Measurements from ENCODE around the gene PRPH.
"Not testable (repeated sequence)": the region's sequence is repeated elsewhere in the genome, so short reads cannot be mapped to it uniquely, and the experiment has no call there.

PRPH gene

DNA sequence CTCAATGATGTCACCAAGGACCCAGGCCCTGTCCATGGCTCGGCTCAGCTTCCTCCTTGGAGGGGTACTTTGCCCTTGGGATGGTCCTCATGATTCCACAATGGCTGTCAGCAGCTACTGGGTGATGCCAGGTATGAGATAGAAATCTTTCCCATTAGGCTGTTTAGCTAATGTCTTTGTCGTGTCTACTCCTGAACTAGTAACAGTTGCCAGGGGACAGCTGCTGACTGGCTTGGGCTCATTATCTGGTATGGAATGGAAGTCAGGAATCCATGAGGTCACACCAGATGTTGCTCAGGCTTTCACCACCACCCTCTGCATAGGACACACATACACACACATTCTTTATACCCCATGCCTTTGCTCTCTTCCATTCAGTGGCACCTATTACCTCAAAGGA lies 9.2 kb downstream of the PRPH start:
- no peak for DNase-seq

DNA sequence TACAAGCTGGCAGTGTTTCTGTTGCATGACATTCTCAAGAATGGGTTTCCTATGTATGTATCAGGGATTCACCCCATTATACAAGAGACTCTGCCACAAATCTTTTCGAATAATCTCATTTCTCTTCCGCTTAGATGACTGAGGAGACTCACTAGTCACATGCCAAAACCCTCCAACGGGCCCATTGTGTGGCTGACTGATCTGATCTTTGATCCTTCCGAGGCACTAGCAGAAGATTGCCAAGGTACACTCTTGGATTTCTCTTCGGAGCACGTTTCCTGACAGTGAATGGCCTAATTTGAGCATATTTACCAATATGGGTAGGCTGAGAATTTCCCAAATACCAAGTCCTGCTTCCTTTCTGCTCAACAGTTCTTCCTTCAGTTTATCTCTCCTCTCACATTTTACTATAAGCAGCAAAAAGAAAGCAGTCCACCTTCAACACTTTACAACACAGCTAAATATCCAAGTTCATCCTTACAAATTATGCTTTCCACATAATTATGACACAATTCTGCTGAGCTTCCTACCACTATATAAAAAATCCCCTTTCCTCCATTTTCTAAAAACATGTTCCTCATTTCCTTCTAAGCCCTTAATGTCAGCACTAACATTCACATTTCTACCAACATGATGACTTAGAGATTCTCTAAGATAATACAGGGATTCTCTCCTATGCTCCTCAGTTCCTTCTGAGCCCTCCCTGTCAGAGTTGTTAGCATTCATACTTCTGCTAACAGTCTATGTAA lies 11.0 kb downstream of the PRPH start:
- no peak for DNase-seq

DNA sequence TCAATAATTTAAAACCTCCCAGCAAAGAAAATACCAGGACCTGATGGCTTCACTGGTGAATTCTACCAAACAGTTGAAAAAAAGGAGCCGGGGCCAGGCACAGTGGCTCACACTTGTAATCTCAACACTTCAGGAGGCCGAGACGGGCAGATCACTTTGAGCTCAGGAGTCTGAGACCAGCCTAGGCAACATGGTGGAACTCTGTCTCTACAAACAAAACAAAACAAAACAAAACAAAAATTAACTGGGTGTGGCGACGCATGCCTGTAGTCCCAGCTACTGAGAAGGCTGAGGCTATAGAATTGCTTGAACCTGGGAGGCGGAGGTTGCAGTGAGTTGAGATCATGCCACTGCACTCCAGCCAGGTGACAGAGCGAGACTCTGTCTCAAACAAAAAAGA lies 14.4 kb downstream of the PRPH start:
- no peak for DNase-seq

DNA sequence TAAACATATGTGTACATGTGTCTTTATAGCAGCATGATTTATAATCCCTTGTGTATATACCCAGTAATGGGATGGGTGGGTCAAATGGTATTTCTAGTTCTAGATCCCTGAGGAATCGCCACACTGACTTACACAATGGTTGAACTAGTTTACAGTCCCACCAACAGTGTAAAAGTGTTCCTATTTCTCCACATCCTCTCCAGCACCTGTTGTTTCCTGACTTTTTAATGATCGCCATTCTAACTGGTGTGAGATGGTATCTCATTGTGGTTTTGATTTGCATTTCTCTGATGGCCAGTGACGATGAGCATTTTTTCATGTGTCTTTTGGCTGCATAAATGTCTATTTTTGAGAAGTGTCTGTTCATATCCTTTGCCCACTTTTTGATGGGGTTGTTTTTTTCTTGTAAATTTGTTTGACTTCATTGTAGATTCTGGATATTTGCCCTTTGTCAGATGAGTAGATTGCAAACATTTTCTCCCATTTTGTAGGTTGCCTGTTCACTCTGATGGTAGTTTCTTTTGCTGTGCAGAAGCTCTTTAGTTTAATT lies 15.6 kb downstream of the PRPH start:
- DNase-seq: not testable (repeated sequence)

DNA sequence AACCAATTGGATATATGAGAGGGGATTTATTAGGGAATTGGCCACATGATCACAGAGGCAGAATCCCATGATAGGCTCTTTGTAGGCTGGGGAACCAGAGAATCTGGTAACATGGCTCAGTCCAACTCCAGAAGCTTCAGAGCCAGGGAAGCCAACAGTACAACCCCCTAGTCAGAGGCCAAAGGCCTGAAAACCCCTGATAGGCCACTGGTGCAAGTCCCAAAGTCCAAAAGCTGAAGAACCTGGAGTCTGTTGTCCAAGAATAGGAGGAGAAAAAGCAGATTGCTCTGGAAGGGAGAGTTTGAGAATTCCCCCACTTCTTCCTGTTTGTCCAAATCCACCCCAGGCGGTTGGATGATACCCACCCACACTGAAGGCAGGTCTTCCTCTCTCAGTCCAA lies 19.9 kb downstream of the PRPH start:
- DNase-seq: no peak

DNA sequence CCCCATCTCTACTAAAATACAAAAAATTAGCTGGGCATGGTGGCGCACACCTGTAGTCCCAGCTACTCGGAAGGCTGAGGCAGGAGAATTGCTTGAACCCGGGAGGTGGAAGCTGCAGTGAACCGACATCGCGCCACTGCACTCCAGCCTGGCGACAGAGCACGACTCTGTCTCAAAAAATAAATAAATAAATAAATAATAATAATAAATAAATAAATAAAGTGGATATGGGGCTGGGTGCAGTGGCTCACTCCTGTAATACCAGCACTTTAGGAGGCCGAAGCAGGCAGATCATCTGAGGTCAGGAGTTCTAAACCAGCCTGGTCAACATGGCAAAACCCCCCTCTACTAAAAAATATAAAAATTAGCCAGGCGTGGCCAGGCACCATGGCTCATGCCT lies 22.2 kb downstream of the PRPH start:
- DNase-seq: not testable (repeated sequence)

DNA sequence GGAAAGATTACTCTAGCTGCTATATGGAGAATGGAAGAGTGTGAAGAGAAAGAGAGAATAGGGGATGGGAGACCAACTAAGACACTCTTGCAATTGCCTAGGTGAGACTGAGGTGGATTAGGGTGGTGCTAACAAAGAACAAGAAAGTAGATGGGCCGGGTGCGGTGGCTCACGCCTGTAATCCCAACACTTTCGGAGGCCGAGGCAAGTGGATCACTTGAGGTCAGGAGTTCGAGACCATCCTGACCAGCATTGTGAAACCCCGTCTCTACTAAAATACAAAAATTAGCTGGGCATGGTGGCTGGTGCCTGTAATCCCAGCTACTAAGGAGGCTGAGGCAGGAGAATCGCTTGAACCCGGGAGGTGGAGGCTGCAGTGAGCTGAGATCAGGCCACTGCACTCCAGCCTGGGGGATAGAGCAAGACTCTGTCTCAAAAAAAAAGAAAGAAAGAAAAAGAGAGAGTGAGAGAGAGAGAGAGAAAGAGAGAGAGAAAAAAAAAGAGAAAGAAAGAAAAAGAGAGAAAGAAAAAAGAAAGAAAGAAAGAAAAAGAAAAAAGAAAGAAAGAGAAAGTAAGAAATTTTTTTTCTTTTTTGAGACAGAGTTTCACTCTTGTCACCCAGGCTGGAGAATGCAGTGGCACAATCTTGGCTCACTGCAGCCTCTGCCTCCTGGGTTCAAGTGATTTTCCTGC lies 25.6 kb downstream of the PRPH start:
- DNase-seq: not testable (repeated sequence)

DNA sequence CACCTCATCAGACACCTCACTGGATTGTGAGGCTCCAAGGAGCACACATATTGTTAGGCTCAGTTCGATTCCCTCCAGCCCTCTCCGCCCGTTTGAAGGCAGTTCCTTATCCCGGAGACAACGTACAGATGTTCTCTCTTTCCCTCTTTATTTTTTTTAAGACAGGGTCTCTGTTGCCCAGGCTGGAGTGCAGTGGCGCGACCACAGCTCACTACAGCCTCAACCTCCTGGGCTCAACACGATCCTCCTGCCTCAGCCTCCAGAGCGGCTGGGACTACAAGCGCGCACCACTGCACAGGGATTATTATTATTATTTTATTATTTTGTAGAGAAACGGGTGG lies 27.4 kb downstream of the PRPH start:
- DNase-seq: no peak

DNA sequence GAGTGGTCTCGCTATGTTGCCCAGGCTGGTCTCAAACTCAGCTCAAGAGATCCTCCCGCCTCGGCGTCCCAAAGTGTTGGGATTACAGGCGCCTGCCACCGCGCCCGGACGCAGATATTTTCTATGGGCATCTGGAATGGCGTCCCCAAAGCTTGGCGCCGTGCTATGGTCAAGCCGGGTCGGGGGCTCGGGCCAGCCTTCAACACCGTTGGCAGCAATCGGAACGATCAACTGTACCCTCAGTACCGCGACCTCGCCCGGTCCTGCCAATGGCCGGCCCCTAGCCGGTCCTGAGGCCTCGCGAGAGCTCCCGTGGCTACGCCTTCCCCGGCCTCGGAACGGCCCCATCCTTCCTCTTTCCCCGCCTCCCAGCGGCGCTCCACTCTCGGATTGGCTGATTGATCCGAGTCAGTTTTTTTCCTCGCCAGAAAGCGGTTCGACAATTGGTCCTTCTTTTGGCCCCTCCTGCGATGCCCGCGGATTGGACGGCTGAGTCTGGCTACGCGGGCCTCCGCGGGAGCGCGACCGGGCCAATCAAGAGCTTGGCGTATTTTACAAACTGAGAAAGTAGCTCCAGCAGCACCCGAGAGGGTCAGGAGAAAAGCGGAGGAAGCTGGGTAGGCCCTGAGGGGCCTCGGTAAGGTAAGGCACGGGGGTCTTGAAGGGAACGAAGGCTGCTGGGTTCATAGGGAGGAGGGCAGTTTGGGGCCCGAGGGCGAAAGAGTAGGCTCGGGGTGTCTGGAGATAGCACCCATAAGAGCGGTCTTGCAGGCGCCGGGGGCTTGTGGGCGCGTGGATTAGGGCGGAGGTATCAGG lies 28.0 kb downstream of the PRPH start, which contains the start of gene TROAP:
Gene TROAP, plus strand, starts transcription at position 548 of the 816 bp plus-strand sequence. CDS start 354 bp downstream, outside the sequence.
- peak; percentile 97 for DNase-seq

DNA sequence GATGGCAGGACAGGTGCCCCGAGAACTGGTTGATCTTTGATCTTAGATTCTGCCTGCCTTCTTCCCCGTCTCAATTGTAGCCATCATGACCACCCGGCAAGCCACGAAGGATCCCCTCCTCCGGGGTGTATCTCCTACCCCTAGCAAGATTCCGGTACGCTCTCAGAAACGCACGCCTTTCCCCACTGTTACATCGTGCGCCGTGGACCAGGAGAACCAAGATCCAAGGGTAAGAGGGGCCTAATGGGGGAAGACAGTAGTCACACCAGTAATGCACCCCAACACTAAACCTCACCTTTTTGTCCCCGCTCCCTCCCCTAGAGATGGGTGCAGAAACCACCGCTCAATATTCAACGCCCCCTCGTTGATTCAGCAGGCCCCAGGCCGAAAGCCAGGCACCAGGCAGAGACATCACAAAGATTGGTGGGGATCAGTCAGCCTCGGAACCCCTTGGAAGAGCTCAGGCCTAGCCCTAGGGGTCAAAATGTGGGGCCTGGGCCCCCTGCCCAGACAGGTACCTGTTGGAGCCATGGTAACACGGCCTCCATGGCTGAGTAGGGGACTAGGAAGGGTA lies 28.7 kb downstream of the PRPH start:
- no peak for DNase-seq

DNA sequence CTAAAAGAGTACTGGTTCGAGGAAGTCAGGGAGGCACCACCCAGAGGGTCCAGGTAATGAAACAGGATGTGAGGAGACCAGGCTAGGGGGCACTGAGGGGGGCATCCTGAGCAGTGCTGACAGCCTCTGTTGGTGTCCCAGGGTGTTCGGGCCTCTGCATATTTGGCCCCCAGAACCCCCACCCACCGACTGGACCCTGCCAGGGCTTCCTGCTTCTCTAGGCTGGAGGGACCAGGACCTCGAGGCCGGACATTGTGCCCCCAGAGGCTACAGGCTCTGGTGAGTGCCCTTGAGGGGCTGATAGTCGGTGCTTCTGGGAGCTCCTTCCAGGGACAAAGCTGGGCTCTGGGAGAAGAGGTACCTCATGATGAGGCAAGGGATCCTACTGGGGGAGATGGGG lies 30.7 kb downstream of the PRPH start:
- no peak for DNase-seq

DNA sequence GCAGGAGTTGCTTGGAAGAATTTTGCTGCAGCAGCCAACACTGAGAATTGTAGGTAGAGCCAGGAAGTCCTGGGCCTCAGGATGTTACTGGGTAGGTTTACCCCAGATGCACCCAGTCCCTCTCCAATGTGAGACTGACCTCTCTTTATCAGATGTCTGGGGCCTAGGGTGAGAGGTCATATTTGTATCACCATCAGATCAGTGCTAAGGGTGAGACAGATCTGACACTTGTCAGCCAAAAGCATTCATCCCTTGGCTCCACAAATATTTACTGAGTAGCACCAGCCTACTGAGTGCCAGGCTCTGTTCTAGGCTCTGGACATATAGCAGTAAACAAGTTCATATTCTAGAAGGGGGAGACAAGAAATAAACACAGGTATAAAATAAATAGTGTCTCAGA lies 32.4 kb downstream of the PRPH start:
- no peak for DNase-seq

DNA sequence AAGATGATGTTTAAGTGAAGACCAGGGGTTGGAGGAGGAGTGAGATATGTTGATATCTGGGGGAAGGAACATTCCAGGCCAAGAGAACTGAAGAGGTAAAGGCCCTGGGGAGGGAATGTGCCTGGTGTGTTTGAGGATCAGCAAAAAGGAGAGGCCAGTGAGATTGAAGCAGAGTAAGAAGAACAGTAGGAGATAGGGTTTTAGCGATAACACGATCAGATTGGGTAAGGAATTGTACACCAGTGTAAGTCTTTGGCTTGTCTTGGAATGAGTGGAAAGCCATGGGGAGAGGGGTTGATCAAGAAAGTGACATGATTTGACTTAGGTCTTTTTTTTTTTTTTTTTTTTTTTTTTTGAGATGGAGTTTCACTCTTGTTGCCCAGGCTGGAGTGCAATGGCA lies 32.9 kb downstream of the PRPH start:
- no peak for DNase-seq

DNA sequence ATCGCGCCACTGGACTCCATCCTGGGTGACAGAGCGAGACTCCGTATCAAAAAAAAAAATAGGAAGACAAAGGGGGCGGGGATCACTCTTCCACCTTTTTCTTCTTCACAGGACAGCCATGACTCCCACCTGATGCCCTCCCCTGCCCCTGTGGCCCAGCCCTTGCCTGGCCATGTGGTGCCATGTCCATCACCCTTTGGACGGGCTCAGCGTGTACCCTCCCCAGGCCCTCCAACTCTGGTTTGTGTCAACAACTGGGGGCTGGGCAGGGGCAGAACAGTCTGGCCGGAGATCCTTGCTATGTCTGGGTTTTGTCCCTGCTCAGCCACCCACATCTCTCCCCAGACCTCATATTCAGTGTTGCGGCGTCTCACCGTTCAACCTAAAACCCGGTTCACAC lies 33.9 kb downstream of the PRPH start:
- DNase-seq: no peak

DNA sequence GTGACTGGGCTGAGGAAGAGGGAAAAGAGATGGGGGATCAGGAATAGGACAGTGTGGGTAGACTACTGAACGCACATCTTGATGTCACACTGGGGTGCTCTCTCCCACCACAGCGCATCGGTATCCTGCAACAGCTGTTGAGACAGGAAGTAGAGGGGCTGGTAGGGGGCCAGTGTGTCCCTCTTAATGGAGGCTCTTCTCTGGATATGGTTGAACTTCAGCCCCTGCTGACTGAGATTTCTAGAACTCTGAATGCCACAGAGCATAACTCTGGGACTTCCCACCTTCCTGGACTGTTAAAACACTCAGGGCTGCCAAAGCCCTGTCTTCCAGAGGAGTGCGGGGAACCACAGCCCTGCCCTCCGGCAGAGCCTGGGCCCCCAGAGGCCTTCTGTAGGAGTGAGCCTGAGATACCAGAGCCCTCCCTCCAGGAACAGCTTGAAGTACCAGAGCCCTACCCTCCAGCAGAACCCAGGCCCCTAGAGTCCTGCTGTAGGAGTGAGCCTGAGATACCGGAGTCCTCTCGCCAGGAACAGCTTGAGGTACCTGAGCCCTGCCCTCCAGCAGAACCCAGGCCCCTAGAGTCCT lies 35.2 kb downstream of the PRPH start:
- no peak for DNase-seq

DNA sequence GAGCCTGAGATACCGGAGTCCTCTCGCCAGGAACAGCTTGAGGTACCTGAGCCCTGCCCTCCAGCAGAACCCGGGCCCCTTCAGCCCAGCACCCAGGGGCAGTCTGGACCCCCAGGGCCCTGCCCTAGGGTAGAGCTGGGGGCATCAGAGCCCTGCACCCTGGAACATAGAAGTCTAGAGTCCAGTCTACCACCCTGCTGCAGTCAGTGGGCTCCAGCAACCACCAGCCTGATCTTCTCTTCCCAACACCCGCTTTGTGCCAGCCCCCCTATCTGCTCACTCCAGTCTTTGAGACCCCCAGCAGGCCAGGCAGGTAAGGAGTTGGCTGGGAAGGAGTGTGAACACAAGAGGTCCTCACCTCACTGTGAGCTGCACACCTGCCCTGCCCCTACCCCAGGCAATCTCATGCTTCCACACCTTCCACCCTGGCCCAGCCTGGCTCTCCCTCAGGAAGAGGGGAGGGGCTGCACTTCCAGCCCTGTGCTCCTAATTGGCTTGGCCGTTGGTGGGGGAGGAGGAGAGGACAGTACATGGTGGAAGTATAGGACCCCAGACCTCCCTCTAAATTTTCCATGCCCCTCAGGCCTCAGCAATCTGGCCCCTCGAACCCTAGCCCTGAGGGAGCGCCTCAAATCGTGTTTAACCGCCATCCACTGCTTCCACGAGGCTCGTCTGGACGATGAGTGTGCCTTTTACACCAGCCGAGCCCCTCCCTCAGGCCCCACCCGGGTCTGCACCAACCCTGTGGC lies 35.9 kb downstream of the PRPH start:
- no peak for DNase-seq

DNA sequence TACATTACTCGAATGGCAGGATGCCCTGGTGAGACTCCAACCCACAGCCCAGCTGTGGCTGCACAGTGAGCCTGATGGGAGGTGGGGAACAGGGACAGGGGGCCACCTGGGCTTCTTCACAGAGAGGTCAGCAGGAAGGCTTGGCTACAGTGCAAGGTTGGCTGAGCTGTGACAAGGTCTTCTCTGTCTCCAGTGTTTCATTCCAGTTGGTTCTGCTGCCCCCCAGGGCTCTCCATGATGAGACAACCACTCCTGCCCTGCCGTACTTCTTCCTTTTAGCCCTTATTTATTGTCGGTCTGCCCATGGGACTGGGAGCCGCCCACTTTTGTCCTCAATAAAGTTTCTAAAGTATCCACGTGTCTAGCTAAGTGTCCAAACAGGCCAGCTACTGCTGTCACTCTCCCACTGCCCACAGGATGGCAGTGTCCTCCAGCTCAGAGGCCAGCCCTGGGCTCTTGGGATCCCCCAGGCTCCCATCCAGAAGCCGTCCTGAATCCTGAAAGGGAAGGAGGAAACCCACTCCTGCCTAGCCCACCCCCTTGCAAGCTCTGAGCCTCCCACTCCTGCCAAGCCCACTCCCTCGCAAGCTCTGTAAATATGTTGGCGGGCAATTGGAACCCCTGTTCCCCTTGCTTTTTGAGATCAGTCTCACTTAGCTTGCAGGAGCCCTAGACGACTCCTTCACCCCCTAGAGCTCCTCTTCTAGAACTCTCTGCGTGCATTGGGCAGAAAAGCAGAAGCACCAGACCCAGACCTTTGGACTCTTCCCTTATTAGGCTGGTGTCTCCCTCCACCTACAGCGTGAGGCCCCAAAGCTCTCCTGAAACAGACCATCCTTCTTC lies 36.7 kb downstream of the PRPH start:
- DNase-seq: no peak

DNA sequence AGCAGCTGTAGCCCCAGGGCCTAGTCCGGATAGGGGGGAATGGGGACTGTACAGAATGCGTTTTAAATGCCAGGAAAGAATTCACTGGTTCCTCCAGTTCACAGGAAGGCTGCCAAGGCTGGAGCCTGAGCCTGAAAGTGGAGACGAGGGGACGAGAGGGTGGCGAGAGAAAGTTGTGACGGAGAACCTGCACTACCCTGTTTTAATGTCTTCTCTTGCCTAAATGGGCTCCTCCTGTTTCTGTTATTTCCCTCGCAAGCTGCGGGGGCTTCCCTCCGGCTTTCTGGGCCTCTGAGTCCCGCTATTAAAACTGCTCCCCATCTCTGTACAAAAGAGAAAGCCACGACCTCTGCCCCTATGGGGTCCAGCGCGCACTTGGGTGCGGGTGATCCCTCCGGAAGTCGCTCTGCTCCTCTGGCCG lies 37.5 kb downstream of the PRPH start:
- DNase-seq: no peak

DNA sequence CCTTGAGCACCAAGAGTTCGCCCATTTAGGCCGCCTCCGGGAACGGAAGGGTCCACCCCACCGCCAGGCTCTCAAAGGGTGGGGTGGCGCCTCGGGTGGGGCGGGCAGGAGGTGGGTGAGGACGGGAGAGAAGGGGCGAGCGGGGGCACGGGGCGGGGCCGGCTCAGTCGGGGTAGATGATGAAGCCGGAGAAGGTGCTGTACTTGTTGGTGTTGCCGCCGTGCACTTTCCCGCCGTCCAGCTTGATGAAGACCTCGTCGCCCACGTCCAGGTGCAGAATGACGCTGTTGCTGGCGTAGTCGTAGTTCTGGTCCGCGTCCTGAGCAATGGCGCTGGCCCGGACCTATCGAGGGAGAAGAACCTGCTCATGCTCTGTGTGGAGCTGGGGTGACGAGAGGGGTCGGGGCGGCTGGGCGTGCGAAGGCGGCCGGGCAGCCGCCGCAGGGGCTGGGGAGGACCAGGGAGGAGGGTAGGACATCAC lies 38.0 kb downstream of the PRPH start:
- no peak for DNase-seq

DNA sequence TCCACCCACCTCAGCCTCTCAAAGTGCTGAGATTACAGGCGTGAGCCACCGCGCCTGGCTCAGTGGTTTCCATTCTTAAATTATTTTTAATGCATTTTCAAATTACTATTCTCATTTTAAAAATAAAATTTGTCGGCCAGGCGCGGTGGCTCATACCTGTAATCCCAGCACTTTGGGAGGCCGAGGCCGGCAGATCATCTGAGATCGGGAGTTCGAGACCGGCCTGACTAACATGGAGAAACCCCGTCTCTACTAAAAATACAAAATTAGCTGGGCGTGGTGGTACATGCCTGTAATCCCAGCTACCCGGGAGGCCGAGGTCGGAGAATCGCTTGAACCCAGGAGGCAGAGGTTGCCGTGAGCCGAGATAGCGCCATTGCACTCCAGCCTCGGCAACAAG lies 38.8 kb downstream of the PRPH start:
- DNase-seq: not testable (repeated sequence)

DNA sequence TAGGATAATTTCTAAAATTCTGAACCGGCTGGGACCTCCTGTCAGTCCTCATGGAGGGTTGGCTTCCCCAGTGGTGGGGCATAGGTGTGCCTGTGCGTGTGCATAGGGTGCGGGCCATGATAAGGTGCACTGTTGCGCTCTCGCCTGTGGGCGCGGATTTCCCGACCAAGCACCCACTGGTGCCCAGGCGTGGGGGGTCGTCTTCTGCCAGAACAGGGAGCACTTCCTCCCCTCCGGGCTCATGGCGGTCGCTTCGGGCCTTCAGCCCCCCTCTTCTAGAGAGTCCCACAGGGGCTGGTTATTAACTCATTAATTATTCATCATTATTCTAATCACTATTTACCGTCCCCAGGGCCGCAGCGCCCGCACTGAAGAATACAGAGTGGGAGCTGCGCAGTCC lies 39.3 kb downstream of the PRPH start:
- DNase-seq: no peak
